GM12874 (cell line): Measurements from ENCODE around the gene EPB41L1.

Experiments used
- CTCF ChIP-seq: IDR thresholded peaks from 2 replicates; pipeline ENCODE4 v1.5.1; 2011; ENCODE audit warnings: low read depth, mild to moderate bottlenecking, control low read depth, low read length, moderate library complexity; ENCODE audit not compliant: insufficient read depth

The EPB41L1 gene

GRCh38 chr20:36154700-36155628 lies at the start of gene EPB41L1:
Gene EPB41L1, plus strand, starts transcription at chr20:36154740. Its CDS starts 19,038 bp downstream, at chr20:36173778.
- TF ChIP-seq CTCF: no peak

- no peak for TF ChIP-seq CTCF
Observed at GRCh38 chr20:36104856-36105255, 49.7 kb upstream of the EPB41L1 start.

GRCh38 chr20:36105711-36106226 lies 48.8 kb upstream of the EPB41L1 start:
- TF ChIP-seq CTCF: no peak

GRCh38 chr20:36106606-36107005 lies 47.9 kb upstream of the EPB41L1 start:
- no peak for TF ChIP-seq CTCF

- TF ChIP-seq CTCF: no peak
Observed at GRCh38 chr20:36107881-36108280, 46.7 kb upstream of the EPB41L1 start.

GRCh38 chr20:36109251-36109947 lies 45.1 kb upstream of the EPB41L1 start:
- TF ChIP-seq CTCF: no peak

GRCh38 chr20:36110994-36111393 lies 43.5 kb upstream of the EPB41L1 start:
- TF ChIP-seq CTCF: no peak
